Activated T-helper 1 cell treated with Interleukin-2 at 50 U/mL for 16 hours (primary cell): Measurements from ENCODE around the gene SLC27A3.
"Not testable (repeated sequence)": the region's sequence is repeated elsewhere in the genome, so short reads cannot be mapped to it uniquely, and the experiment has no call there.

Experiments
- DNase-seq: peaks from one replicate; pipeline ENCODE4 v3.0.0-alpha.2; 2020; ENCODE audit warnings: low read depth

SLC27A3 gene

GRCh38 chr1:153763365-153764225, 11.6 kb upstream of the SLC27A3 start:
- DNase-seq = no peak

GRCh38 chr1:153764310-153764709, 10.9 kb upstream of the SLC27A3 start:
- DNase-seq = no peak

DNA sequence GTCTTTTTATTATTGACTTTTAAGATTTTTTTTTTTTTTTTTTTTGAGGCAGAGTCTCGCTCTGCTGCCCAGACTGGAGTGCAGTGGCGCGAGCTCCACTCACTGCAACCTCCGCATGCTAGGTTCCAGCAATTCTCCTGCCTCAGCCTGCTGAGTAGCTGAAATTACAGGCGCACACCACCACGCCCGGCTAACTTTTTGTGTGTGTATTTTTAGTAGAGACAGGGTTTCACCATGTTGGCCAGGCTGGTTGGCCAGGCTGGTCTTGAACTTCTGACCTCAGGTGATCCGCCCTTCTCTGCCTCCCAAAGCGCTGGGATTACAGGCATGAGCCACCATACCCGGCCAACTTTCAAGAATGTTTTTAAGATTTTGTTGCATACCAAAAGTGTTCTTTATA, 8.5 kb upstream of the SLC27A3 start:
- not testable (repeated sequence) for DNase-seq

GRCh38 chr1:153767519-153767918, 7.7 kb upstream of the SLC27A3 start:
- DNase-seq = no peak

- no peak for DNase-seq
These were observed 6.7 kb upstream of the SLC27A3 start for GRCh38 chr1:153768316-153769181.

DNA sequence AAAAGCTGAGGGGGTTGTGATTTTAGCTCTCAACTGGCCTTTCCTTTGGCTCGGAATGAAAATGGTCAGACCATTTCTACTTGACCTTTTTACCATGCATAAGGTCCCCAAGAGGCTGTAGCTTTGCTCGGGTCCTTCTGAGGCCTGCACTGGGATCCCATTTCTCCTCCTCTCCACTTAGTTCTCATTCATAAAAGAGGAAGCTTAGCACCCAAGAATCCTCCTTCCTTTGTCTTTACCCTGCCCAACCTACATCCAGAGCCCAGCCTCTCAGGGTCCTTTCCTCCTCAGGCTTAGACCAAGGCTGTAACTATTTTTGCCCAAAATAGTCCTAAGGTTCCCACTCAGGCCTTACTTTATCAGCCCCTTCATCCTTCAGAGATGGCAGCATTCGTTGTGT, 6.0 kb upstream of the SLC27A3 start:
- no peak for DNase-seq

DNA sequence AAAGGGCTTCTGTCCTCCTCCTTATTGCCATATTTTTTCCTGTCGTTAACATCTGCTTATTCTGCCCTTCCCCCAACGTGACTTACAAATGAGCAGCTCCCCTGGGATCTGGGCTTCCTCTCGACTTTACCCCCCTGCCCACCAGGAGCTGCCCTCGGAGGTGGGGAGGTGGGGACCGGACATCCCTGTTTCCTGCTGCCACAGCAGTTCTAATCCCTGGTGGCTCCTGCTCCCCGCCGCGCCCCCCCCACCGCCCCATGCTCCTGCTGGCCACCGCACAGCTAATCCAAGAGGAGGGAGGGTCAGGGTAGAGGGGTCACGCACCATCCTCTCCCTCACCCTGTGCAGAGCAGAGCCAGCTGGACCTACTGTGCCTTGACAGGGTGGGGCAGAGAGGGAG, 4.4 kb upstream of the SLC27A3 start:
- DNase-seq = no peak

- DNase-seq = no peak
These were observed 3.9 kb upstream of the SLC27A3 start for GRCh38 chr1:153771261-153771660.

DNA sequence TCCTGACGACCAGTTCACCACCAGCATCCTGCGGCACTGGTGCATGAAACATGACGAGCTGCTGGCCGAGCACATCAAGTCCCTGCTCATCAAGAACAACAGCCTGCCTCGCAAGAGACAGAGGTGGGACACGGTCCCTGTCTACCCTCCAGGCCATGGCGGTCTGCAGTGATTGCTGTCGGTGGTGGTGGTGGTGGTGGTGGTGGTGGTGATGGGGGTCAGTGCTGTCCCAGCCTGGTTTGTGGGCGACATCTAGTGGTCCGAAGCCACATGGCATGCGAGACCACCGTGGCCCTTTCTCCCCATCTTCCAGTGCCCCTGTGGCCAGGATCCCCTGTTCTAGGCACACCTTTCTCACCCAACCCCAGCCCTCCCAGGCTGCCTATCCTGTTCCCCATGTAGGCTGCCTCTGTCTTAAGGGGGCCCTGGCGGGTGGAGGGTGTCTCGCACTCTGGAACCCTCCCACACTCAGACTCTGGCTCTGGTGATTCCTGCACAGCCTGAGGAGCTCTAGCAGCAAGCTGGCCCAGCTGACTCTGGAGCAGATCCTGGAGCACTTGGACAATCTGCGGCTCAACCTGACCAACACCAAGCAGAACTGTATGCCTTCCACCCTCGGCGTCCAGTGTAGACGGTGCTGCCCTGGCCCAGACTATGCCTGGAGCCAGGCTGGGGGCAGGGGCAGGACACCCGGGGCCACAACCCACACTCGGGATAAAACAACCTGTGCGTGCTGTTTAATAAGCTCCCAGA, 3.2 kb upstream of the SLC27A3 start:
- DNase-seq = no peak

DNA sequence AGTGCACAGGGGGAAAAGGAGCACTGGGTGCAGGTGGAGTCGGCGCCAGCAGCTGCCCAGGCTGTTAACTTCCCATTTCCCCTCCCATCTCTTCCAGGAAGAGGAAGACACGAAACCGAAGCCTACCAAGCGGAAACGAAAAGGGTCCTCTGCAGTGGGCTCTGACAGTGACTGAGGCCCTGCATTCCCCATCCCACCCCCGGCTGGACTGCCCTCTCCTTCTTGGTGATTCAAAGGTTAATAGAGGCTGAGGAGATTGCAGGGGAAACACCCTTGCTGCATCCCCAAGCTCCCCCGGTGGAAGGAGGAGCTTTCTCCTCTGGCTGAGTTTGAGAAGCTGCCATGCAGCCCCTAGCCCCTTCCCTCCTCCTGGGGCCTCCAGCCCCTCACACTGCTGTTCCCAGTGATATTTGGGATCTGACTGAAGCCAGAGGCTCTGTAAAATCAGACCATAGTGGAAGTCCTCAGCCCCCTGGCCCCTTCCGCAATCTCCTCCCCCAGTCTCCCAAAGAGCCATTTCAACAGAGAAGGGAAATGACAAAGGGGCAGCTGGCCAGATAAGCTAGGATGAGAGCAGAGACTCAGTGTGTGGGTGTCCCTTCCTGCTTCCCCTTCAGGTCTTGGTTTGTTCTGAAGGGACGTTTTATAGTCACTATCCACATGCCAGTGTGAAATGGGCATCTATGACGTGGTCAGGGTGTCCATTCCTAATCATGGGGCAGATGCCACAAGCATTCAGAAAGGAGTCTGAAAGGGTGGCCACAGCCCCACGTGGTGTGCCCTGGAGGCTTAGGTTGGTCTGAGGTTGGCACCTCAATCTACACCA, 1.9 kb upstream of the SLC27A3 start:
- DNase-seq = no peak

DNA sequence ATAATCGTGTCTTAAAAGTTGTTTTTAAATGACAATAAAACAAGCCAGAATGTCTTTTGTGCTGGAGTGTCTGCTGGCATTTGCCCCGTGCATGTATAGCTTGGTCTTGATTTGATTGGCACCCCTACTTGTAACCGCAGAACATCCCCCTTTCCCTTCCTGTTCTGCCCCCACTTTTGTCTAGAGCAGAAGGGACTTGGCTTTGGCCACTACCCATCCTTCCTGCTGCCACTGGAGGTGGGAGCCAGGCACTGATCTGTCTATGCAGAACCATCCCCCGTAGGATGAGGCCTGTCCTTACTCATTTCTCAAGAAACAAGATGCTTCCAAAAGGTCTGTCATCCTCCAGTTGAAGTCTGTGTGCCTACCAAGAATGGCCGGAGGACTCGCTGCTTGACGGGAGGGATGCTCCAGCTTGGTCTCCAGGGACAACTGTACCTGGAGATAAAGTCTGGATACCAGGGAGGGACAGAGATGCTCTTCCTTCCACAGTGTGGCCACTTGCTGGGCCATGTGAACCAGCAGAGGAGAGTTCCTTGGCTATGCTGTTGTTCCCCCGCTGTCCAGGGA, 1.1 kb upstream of the SLC27A3 start:
- no peak for DNase-seq

DNA sequence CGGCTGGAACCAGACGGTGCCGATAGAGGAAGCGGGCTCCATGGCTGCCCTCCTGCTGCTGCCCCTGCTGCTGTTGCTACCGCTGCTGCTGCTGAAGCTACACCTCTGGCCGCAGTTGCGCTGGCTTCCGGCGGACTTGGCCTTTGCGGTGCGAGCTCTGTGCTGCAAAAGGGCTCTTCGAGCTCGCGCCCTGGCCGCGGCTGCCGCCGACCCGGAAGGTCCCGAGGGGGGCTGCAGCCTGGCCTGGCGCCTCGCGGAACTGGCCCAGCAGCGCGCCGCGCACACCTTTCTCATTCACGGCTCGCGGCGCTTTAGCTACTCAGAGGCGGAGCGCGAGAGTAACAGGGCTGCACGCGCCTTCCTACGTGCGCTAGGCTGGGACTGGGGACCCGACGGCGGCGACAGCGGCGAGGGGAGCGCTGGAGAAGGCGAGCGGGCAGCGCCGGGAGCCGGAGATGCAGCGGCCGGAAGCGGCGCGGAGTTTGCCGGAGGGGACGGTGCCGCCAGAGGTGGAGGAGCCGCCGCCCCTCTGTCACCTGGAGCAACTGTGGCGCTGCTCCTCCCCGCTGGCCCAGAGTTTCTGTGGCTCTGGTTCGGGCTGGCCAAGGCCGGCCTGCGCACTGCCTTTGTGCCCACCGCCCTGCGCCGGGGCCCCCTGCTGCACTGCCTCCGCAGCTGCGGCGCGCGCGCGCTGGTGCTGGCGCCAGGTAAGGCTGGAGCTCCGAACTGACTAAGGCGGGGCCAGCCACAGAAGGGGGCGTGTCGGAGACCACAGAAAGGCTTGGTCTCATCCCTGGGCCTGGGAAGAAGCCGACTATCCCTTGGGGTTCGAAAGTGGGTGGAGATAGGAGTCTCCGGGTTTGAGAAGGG, 486 bp downstream of the SLC27A3 start:
- peak; percentile 47 for DNase-seq

- no peak for DNase-seq
These were observed 1.1 kb downstream of the SLC27A3 start for GRCh38 chr1:153776352-153776751.

DNA sequence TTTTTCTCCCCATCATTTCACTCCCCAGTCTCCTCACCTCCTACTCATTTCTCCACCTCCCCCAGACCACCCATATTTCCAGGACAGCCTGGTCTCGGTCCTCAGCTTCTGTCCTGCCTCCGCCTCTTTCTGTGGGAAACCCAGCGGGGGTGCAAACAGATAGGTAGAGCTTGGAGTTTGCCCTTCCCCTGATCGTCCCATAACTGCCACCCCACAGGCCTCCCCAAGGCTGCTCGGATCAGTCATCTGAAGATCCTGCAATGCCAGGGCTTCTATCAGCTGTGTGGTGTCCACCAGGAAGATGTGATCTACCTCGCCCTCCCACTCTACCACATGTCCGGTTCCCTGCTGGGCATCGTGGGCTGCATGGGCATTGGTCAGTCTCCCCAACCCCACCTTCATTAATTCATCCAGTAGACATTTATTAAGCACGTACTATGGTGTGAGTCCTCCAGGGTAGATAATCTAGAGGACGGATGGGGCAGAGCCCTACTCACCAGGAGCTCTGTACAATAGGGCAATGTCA, 1.7 kb downstream of the SLC27A3 start:
- no peak for DNase-seq

DNA sequence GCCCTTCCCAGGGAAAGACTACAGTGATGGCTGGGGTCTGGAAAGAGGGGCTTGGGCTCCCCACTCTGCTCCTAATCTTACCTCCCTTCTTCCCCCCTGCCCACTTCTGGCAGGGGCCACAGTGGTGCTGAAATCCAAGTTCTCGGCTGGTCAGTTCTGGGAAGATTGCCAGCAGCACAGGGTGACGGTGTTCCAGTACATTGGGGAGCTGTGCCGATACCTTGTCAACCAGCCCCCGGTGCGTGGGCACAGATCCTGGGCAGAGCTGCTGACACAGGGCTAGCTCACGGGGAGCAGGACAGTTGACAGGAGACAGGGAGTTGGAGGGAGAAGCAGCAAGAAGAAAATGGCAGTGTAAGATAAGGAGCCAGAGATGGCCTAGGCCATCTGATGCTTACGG, 2.4 kb downstream of the SLC27A3 start:
- DNase-seq = no peak

- DNase-seq = no peak
These were observed 3.0 kb downstream of the SLC27A3 start for GRCh38 chr1:153778051-153778823.

DNA sequence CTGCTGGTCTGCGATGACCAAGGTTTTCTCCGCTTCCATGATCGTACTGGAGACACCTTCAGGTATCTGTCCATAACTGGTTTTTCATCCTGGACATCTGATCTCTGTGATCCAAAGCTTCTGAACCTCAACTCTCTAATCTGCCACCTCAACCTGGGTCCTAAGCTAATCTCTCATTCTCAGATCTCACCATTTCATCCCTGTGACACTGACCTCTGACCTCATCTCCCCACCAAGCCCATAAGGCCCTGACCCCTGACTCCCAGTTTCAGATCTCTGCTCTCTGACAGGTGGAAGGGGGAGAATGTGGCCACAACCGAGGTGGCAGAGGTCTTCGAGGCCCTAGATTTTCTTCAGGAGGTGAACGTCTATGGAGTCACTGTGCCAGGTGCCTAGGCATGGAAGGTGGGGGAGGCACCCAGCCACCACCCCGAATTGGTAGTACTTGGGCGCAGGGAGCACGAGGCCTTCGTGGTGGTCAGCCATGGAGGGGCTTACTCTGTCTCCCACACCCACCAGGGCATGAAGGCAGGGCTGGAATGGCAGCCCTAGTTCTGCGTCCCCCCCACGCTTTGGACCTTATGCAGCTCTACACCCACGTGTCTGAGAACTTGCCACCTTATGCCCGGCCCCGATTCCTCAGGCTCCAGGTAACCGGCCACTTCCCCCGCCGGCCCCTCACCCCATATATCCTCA, 3.8 kb downstream of the SLC27A3 start:
- DNase-seq = no peak

DNA sequence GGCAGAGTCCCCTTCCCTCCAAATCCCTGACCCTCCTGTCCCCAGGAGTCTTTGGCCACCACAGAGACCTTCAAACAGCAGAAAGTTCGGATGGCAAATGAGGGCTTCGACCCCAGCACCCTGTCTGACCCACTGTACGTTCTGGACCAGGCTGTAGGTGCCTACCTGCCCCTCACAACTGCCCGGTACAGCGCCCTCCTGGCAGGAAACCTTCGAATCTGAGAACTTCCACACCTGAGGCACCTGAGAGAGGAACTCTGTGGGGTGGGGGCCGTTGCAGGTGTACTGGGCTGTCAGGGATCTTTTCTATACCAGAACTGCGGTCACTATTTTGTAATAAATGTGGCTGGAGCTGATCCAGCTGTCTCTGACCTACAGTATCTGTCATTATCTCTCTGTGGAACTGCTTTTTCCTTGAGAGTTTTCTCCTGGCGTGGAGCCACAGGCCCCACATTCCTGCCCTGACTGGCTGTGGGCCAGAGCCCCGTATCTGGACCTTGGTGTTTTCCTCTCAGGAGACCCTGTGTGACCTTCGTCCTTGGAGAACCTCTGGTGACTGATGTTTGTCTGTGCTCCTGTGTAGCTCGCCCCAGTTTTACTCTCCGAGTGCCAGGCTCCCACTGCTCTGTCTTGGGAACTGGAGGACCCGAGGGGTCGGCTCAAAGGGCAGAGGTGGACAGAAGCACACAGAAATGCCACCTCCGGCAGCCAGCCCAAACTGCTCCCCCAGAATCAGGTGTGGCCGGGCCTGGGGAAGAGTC, 4.8 kb downstream of the SLC27A3 start:
- DNase-seq = no peak
